CD4-positive, alpha-beta T cell treated with Interleukin-6 for 4 hours (primary cell): ENCODE measurements around the gene ARL2BP.
A peak's percentile ranks its signal among the peaks of the same experiment; 100 is the strongest.
"Not testable (repeated sequence)": the region's sequence is repeated elsewhere in the genome, so short reads cannot be mapped to it uniquely, and the experiment has no call there.

Experiments used
- DNase-seq: peaks from one replicate; pipeline ENCODE4 v3.0.0-alpha.2; 2020; ENCODE audit warnings: mixed read lengths

ARL2BP gene

GRCh38 chr16:57244767-57245471, at the start of gene ARL2BP:
ARL2BP (plus strand) TSS chr16:57245259; CDS start chr16:57245368, 109 bp downstream.
- peak; percentile 99 for DNase-seq

GRCh38 chr16:57196286-57196685, 48.8 kb upstream of the ARL2BP start:
- DNase-seq = no peak

GRCh38 chr16:57196753-57197152, 48.3 kb upstream of the ARL2BP start:
- DNase-seq = no peak

GRCh38 chr16:57200321-57200720, 44.7 kb upstream of the ARL2BP start:
- not testable (repeated sequence) for DNase-seq

GRCh38 chr16:57200926-57201325, 44.1 kb upstream of the ARL2BP start:
- DNase-seq = not testable (repeated sequence)

GRCh38 chr16:57202095-57202886, 42.8 kb upstream of the ARL2BP start:
- no peak for DNase-seq

GRCh38 chr16:57203451-57203850, 41.6 kb upstream of the ARL2BP start:
- no peak for DNase-seq

GRCh38 chr16:57204675-57205074, 40.4 kb upstream of the ARL2BP start:
- no peak for DNase-seq

GRCh38 chr16:57208926-57209325, 36.1 kb upstream of the ARL2BP start:
- DNase-seq = no peak

- no peak for DNase-seq
These were observed 35.3 kb upstream of the ARL2BP start for GRCh38 chr16:57209780-57210179.

- no peak for DNase-seq
These were observed 31.6 kb upstream of the ARL2BP start for GRCh38 chr16:57213462-57213861.

GRCh38 chr16:57216968-57217367, 28.1 kb upstream of the ARL2BP start:
- DNase-seq = no peak

GRCh38 chr16:57223057-57223456, 22.0 kb upstream of the ARL2BP start:
- DNase-seq = no peak

GRCh38 chr16:57224651-57225335, 20.3 kb upstream of the ARL2BP start:
- no peak for DNase-seq

GRCh38 chr16:57225978-57226377, 19.1 kb upstream of the ARL2BP start:
- no peak for DNase-seq

- DNase-seq = no peak
These were observed 18.1 kb upstream of the ARL2BP start for GRCh38 chr16:57226701-57227621.

GRCh38 chr16:57229079-57229478, 16.0 kb upstream of the ARL2BP start:
- DNase-seq = no peak

- no peak for DNase-seq
These were observed 13.2 kb upstream of the ARL2BP start for GRCh38 chr16:57231821-57232350.

GRCh38 chr16:57233944-57234706, 10.9 kb upstream of the ARL2BP start:
- DNase-seq = no peak

- DNase-seq = no peak
These were observed 10.4 kb upstream of the ARL2BP start for GRCh38 chr16:57234707-57235092.
